HG03039 (cell line): ENCODE results near the gene GLTP.
"Not testable (repeated sequence)": the region's sequence is repeated elsewhere in the genome, so short reads cannot be mapped to it uniquely, and the experiment has no call there.

Source experiments
- ATAC-seq: cut with Tn5 transposase; IDR thresholded peaks from one replicate; pipeline ENCODE4 v1.9.1; 2021; ENCODE audit warnings: mild to moderate bottlenecking, moderate library complexity; ENCODE audit not compliant: unreplicated experiment

Gene GLTP

GRCh38 chr12:109880043-109880931 is at the start of gene GLTP:
Gene GLTP (minus strand): TSS chr12:109880541. CDS start chr12:109880374, 167 bp downstream.
- peak; percentile 92 for ATAC-seq

GRCh38 chr12:109929326-109929725 is 49.0 kb upstream of the GLTP start:
- not testable (repeated sequence) for ATAC-seq

GRCh38 chr12:109928058-109928656 is 47.8 kb upstream of the GLTP start:
- ATAC-seq: no peak

GRCh38 chr12:109927622-109928021 is 47.3 kb upstream of the GLTP start:
- ATAC-seq: no peak

- ATAC-seq: no peak
These were observed 46.3 kb upstream of the GLTP start for GRCh38 chr12:109926488-109927210.

- no peak for ATAC-seq
These were observed 45.7 kb upstream of the GLTP start for GRCh38 chr12:109926016-109926415.

GRCh38 chr12:109925185-109925840 is 45.0 kb upstream of the GLTP start:
- ATAC-seq: no peak

GRCh38 chr12:109923481-109924245 is 43.3 kb upstream of the GLTP start:
- ATAC-seq: no peak

- no peak for ATAC-seq
These were observed 42.7 kb upstream of the GLTP start for GRCh38 chr12:109923038-109923437.

- ATAC-seq: no peak
These were observed 41.6 kb upstream of the GLTP start for GRCh38 chr12:109921982-109922381.

- ATAC-seq: no peak
These were observed 40.0 kb upstream of the GLTP start for GRCh38 chr12:109920261-109920780.

GRCh38 chr12:109919456-109919855 is 39.1 kb upstream of the GLTP start:
- no peak for ATAC-seq

GRCh38 chr12:109916045-109916444 is 35.7 kb upstream of the GLTP start:
- ATAC-seq: no peak

- ATAC-seq: no peak
These were observed 35.1 kb upstream of the GLTP start for GRCh38 chr12:109915171-109916040.

- no peak for ATAC-seq
These were observed 34.1 kb upstream of the GLTP start for GRCh38 chr12:109914461-109914860.

- no peak for ATAC-seq
These were observed 32.5 kb upstream of the GLTP start for GRCh38 chr12:109912855-109913321.

GRCh38 chr12:109910969-109911348 is 30.6 kb upstream of the GLTP start:
- ATAC-seq: no peak

GRCh38 chr12:109910254-109910968 is 30.1 kb upstream of the GLTP start:
- no peak for ATAC-seq
